Kidney glomerular epithelial cell (primary cell): ENCODE results near the gene TEX55.
"Not testable (repeated sequence)": the region's sequence is repeated elsewhere in the genome, so short reads cannot be mapped to it uniquely, and the experiment has no call there.

Experiments used
- DNase-seq: peaks from one replicate; lab custom pipeline; 2025; lab: John Stamatoyannopoulos, UW

TEX55 gene

GRCh38 chr3:119160815-119161214, 14.8 kb downstream of the TEX55 start:
- no peak for DNase-seq

DNA sequence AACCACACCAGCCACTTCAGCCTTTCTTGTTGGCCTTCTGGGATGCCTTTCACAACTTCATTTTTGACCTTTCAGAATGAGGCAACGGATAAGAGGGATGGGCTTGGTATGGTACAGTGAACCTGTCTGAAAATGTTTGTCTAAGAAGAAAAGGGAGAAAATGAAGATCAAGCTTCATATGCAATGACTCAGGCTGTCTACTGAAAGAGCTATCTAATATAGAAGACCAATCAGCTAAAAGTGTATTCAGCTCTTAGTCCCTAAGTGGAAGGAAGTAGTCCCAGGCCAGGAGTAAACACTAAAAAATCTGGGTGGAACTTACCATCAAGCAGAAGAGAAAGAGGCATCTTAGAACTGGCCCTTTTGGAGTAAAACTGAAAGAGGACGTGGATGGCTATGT, 15.3 kb downstream of the TEX55 start:
- peak; percentile 16 for DNase-seq

GRCh38 chr3:119164745-119165144, 18.8 kb downstream of the TEX55 start:
- DNase-seq: not testable (repeated sequence)

DNA sequence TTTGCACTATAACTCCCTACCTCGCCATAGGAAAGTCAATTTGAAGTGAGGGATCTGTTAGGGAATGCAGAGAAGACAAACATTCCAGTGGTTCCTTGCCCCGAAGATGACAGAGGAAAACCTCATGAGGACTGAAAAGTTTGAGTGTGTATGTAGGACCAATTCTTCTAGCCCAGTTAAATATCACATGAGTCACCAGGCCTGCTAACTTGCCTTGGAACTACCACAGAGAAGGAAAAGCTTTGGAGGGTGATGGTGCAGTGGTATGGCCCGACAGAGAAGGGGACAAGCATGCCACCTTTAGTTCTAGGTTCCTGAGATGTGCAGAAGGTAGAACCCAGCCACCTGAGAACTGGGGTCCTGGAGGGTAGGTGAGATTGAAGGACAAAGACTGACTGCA, 24.9 kb downstream of the TEX55 start:
- DNase-seq: no peak

DNA sequence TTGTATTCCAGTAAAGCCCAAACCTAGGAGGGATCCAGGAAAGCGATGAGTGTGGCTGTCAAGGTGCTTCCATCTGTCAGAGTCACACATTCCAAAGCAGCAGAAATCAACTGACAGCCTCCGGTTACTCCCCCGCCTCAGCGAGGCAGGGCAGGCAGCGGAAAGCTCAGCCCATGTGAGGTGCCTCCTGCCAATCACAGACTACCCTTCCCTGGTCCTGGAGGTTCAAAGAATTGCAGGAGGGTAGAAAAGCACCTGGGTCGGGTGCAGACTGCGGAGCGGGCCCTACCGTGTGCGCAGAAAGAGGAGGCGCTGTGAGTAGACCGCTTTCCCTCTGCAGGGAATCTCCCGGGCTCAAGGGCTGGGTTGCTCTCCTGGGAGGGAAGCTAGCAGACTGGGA, 27.4 kb downstream of the TEX55 start, which contains the start of gene UPK1B:
Gene UPK1B, plus strand, starts transcription at position 274 of the 400 bp plus-strand sequence. CDS start 13,144 bp downstream, outside the sequence.
- peak; percentile 71 for DNase-seq

- DNase-seq: peak; percentile 88
Measured at GRCh38 chr3:119175872-119176756, 30.1 kb downstream of the TEX55 start.

DNA sequence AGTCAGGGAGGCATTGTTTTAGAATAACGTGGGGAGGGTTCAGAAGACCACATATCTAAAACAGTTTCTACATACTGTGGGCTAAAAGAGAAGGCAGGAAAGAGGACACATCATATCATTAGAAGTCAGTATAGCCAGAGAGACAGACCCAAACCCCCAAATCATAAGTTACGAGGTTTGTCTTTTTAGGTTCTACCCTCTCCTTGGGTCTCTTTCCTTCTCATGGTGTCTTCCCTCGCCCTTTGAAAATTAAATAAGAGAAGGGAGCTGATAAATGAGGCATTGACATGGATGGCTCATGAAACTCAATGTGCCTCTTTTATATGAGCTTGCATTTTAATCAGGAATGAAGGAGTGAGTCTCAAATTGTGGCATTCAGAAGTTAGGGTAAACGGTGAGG, 30.8 kb downstream of the TEX55 start:
- no peak for DNase-seq

GRCh38 chr3:119177321-119177720, 31.4 kb downstream of the TEX55 start:
- no peak for DNase-seq

- peak; percentile 79 for DNase-seq
Measured at GRCh38 chr3:119181765-119182164, 35.8 kb downstream of the TEX55 start.

GRCh38 chr3:119184111-119184510, 38.1 kb downstream of the TEX55 start:
- no peak for DNase-seq

GRCh38 chr3:119184796-119185570, 39.0 kb downstream of the TEX55 start:
- DNase-seq: peak; percentile 93

DNA sequence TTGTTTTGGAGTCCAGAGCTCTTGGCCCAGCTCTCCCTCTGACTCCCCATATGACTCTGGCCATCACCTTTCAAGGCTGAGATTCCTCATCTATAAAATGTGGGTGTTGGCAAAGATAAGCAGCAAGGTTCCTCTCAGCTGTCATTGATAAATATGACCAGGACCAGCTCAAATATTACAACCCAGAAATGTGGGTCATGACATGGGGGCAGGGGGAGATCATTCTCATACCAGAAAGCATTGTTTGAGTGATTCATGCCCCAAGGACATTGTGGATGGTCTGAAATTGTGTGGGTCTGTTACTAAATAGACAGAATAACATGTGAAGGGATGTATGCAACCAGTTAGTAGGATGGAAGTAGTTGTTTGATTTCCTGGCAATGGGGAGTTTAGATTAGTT, 41.3 kb downstream of the TEX55 start:
- no peak for DNase-seq

GRCh38 chr3:119191800-119192199, 45.8 kb downstream of the TEX55 start:
- DNase-seq: no peak

GRCh38 chr3:119194237-119195150, 48.5 kb downstream of the TEX55 start:
- DNase-seq: peak; percentile 38

GRCh38 chr3:119195151-119195476, 49.1 kb downstream of the TEX55 start:
- DNase-seq: no peak

DNA sequence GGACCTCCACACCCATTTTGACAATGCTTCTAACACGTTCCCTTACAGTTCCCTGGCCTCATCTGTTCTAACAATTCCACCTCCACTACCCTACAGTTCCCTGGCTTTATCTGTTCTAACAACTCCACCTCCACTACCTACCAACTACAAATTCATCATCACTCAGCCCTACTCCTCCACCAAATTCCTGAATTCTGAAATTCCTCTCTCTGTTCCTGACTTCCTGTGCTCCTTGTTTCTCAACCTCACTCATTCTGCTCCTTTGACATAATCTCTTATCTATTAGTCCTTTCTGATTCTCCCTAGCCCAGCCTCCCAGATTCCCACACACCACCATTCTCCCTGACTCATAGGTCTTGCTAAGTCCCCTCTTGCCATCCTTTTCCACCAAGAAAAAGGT, 49.9 kb downstream of the TEX55 start:
- peak; percentile 81 for DNase-seq
